Adrenal gland (tissue), 12 donors: Measurements from ENCODE around the gene CAMKMT. TPM values are rescaled to one million over a fixed set of nuclear protein-coding genes. Genes with fewer than 3 reads are reported as not detected.

Experiments used
- DNase-seq, 7 donors: peaks; one replicate each; pipeline ENCODE4 v3.0.0-alpha.2; 2019 to 2020
- H3K27ac ChIP-seq, 5 donors: fragments of 200-600 bp; sonication (generic) in 4 of 5; 1 replicate in 3 of 5; 2 replicates in 2 of 5; pipeline versions ENCODE4 v1.5.1 to v1.8.0; 2016 to 2020; ENCODE audit warnings: mild to moderate bottlenecking in 1 of 5
- H3K27me3 ChIP-seq: fragments of 200-600 bp; 2 replicates; pipeline ENCODE4 v1.8.0; 2021
- H3K36me3 ChIP-seq, 2 donors: fragments of 200-600 bp; replicated peaks in 1 of 2; 1 replicate in 1 of 2; 2 replicates in 1 of 2; pipeline versions ENCODE4 v1.5.1 to v1.8.0; 2018 to 2022
- H3K4me1 ChIP-seq, 2 donors: fragments of 200-600 bp; replicated peaks in 1 of 2; 1 replicate in 1 of 2; 2 replicates in 1 of 2; pipeline versions ENCODE4 v1.5.1 to v1.8.0; 2018 to 2021
- H3K4me3 ChIP-seq, 4 donors: fragments of 200-600 bp; sonication (generic) in 3 of 4; one replicate each; pipeline ENCODE4 v1.5.1; 2016 to 2018
- H3K9me3 ChIP-seq, 3 donors: fragments of 200-600 bp; sonication (generic) in 1 of 3; replicated peaks in 1 of 3; 1 replicate in 2 of 3; 2 replicates in 1 of 3; pipeline versions ENCODE4 v1.5.1 to v1.8.0; 2016 to 2021
- POLR2A ChIP-seq, 2 donors: fragments of 450-650 bp; IDR thresholded peaks; one replicate each; pipeline ENCODE4 v1.6.1; 2017; ENCODE audit warnings: antibody characterized with exemption in 2 of 2, mild to moderate bottlenecking in 2 of 2, moderate library complexity in 1 of 2
- WGBS, 4 donors: extraction: QIAGEN DNeasy Blood & Tissue Kit in 2 of 4; methylation state at CpG; one replicate each; pipeline versions ENCODE4 v1.1.5 to v1.1.7; 2013 to 2017; 5-methylcytosine and 5-hydroxymethylcytosine counted together
- intact Hi-C, 2 donors: fragments of 100-400 bp; cut with DNase I; formaldehyde crosslinking; loops; one replicate each; pipeline versions ENCODE4 v1.14.1 to v1.15.0; 2022 to 2023
- polyA plus RNA-seq, 3 donors: library from polyadenylated mRNA; stranded (reverse); fragments of 200-250 nt in 2 of 3; fragments of 350-450 nt in 1 of 3; fragmentation: Illumina TruSeq in 1 of 3; extraction: RNeasy Lipid Tissue Mini Kit (QIAGEN cat#74804) in 1 of 3; gene quantifications; one replicate each; pipeline ENCODE4 v1.2.3, GENCODE V29; 2013 to 2014
- total RNA-seq, 9 donors: library from RNA; depleted of rRNA in 4 of 9; stranded (reverse); fragments of >200 nt in 4 of 9; fragments of 120-200 nt in 1 of 9; fragmentation: NEBNext Ultra II Directional in 1 of 9; extraction: Animal tissue kit (Norgen Biotek cat#: 25700) in 1 of 9; gene quantifications; one replicate each; pipeline versions ENCODE4 v1.1.0 to v1.2.4, GENCODE V29; 2013 to 2023
- TF ChIP-seq, protein P1 (sequence below), 6 experiments: fragments of 450-650 bp in 4 of 6; fragments of 200-600 bp in 2 of 6; sonication (generic) in 1 of 6; IDR thresholded peaks; 1 replicate in 5 of 6; 2 replicates in 1 of 6; pipeline versions ENCODE4 v1.5.1 to v1.8.0; 2016 to 2021; ENCODE audit warnings: antibody characterized with exemption in 6 of 6, mild to moderate bottlenecking in 2 of 6, moderate library complexity in 1 of 6
- donor health status: healthy with polysubstance abuse.
- donor health status: Bipolar disorder and iron deficiency.
- donor health status: DM: yes; HTN: yes; CAD: no.
- donor health status: DM: no; HTN: no; CAD: no.
- donor health status: DM: no; HTN: no; CAD: no.
- donor health status: DM: yes; HTN: yes; CAD: no.

CAMKMT gene
- total and polyA plus RNA-seq, 12 donors: 2.6 to 14.0 (median 8.6) TPM

DNA sequence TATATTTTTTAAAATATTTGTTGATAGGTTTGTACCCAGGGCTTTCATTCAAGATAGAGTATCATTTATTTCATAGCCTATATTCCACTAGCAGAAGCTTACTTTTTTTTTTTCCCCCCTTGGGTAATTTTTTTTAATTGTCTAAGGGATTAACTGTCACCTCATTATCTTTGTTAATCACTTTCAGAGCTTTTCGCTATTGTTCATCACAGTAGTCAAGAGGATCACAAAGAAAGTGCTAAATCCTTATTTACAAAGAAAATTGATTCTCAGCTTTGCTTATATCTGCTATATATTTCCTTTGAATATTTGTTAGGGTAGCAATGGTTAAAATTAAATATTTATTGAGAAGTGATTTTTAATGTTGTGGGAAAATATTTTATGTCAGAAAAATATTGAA is 59.0 kb downstream of the CAMKMT start:
- intact Hi-C loops: no loop called here

DNA sequence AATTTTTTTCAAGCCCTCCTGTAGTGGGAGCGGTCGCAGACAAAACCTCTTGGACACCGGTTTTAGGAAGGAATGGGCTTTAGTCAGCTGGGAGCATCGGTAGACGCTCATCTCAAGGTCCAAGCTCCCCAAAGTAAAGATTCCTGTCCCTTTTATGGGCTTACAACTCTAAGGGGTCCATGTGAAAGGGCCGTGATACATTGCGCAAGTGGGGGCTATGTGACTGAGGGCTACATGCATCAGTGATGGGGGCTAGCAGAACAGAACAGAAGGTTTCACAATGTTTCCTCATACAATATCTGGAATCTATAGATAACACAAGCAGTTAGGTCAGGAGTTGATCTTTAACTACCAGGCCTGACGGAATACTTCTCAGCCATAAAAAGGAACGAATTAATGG is 62.5 kb downstream of the CAMKMT start:
- no peaks in the 10 kb centered on the region for H3K36me3 ChIP-seq
- intact Hi-C loops: no loop called here
- TF ChIP-seq POLR2A (IDR thresholded peaks at IDR 0.05): no peak
- TF ChIP-seq, protein P1, sequence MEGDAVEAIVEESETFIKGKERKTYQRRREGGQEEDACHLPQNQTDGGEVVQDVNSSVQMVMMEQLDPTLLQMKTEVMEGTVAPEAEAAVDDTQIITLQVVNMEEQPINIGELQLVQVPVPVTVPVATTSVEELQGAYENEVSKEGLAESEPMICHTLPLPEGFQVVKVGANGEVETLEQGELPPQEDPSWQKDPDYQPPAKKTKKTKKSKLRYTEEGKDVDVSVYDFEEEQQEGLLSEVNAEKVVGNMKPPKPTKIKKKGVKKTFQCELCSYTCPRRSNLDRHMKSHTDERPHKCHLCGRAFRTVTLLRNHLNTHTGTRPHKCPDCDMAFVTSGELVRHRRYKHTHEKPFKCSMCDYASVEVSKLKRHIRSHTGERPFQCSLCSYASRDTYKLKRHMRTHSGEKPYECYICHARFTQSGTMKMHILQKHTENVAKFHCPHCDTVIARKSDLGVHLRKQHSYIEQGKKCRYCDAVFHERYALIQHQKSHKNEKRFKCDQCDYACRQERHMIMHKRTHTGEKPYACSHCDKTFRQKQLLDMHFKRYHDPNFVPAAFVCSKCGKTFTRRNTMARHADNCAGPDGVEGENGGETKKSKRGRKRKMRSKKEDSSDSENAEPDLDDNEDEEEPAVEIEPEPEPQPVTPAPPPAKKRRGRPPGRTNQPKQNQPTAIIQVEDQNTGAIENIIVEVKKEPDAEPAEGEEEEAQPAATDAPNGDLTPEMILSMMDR (IDR thresholded peaks at IDR 0.05): no peak
- WGBS, 4 donors: 88 to 95% (median 88%) methylated on average over 9 of the region's 9 CpGs
- H3K9me3 ChIP-seq: no peaks in the 10 kb centered on the region
- H3K4me1 ChIP-seq: no peaks in the 10 kb centered on the region
- no peak for DNase-seq
- no peaks in the 10 kb centered on the region for H3K27me3 ChIP-seq
- no peak overlapping the region for H3K4me3 ChIP-seq
- no peak overlapping the region for H3K27ac ChIP-seq

More for the DNA sequence above, 59.0 kb downstream of the CAMKMT start:
- no peak for DNase-seq
- H3K27ac ChIP-seq: no peak overlapping the region
- no peaks in the 10 kb centered on the region for H3K27me3 ChIP-seq
- H3K36me3 ChIP-seq: no peaks in the 10 kb centered on the region
- no peaks in the 10 kb centered on the region for H3K4me1 ChIP-seq
- no peaks in the 10 kb centered on the region for H3K9me3 ChIP-seq
- no peak overlapping the region for H3K4me3 ChIP-seq
- TF ChIP-seq, protein P1 (IDR thresholded peaks at IDR 0.05): no peak
- no peak for TF ChIP-seq POLR2A (IDR thresholded peaks at IDR 0.05)
- WGBS, 4 donors: 94 to 100% (median 97%) methylated on average over 1 of the region's 1 CpG

DNA sequence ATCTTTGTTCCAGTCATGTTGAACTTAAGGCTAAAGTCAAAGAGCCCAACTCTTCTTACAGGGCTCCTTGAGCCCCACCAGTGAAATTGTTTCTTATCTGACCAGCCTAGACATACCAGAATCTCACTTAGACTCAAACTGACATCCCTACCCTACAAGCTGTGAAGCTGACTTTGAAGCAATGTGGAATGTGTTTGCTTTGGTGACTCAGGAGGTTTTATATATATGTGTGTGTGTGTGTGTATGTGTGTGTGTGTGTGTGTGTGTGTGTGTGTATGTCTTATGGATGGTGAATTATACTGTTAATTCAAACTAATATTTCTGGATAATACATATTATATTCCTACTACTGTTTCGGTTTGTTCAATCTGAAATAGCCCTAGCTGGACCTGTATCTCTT is 67.3 kb downstream of the CAMKMT start:
- WGBS, 4 donors: 97 to 99% (median 97%) methylated on average over 1 of the region's 1 CpG

DNA sequence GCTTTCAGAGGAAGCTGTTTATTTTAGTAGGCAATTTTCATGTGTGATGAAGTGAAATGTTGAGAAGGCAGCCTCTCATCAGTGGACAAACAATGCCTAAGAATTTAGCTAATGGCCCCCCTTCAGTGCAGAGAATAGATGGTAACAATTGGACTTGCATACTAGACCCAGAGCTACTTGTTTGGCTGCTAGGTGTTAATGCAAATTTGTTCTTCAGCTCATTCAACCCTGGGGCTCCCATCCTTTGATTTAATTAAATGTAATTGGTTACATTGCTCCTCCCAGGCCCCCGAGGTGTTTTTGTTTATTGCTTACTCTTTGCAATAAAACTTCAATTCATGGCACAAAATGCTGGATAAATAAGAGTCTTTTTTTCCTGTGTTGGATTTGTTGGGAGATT is 68.6 kb downstream of the CAMKMT start:
- TF ChIP-seq, protein P1 (IDR thresholded peaks at IDR 0.05): no peak
- no peak for TF ChIP-seq POLR2A (IDR thresholded peaks at IDR 0.05)

More for the DNA sequence above, 67.3 kb downstream of the CAMKMT start:
- Histone ChIP-seq H3K36me3 (no peaks in the 10 kb centered on the region), H3K4me1 (peaks cover 0 to 10% of the 10 kb centered on the region in 2 donors), H3K27ac (no peak overlapping the region), H3K9me3 (no peaks in the 10 kb centered on the region), H3K4me3 (no peak overlapping the region), H3K27me3 (no peaks in the 10 kb centered on the region)
- TF ChIP-seq, protein P1 (IDR thresholded peaks at IDR 0.05): no peak
- no peak for TF ChIP-seq POLR2A (IDR thresholded peaks at IDR 0.05)
- no peak for DNase-seq
- intact Hi-C loops: no loop called here

More for the DNA sequence above, 68.6 kb downstream of the CAMKMT start:
- no peaks in the 10 kb centered on the region for H3K27me3 ChIP-seq
- no peak for DNase-seq
- no peaks in the 10 kb centered on the region for H3K36me3 ChIP-seq
- H3K4me3 ChIP-seq: no peak overlapping the region
- intact Hi-C loops: no loop called here
- no peaks in the 10 kb centered on the region for H3K9me3 ChIP-seq
- H3K4me1 ChIP-seq: peaks cover 0 to 10% of the 10 kb centered on the region in 2 donors
- H3K27ac ChIP-seq: no peak overlapping the region
- WGBS, 4 donors: 75 to 92% (median 81%) methylated on average over 1 of the region's 1 CpG
